GM13977 (cell line): ENCODE results near the gene MT2A.

Experiments
- DNase-seq: peaks from one replicate; pipeline ENCODE4 v3.0.0; 2012; ENCODE audit warnings: low spot score
- CTCF ChIP-seq: IDR thresholded peaks from 2 replicates; pipeline ENCODE4 v1.5.1; 2012; ENCODE audit warnings: mild to moderate bottlenecking, control low read depth; ENCODE audit not compliant: insufficient read depth; ENCODE audit errors: extremely low read depth, missing control alignments
- in situ Hi-C: fragments of 300-500 bp; cut with MboI; formaldehyde crosslinking; loops from one replicate; pipeline ENCODE4 v1.12.0; 2022; ENCODE audit warnings: low sequenced_read_pairs, low pct_unique_long_range_greater_than_20kb, mixed read lengths, inconsistent platforms; ENCODE audit not compliant: unreplicated experiment

Gene MT2A

GRCh38 chr16:56643833-56644232 is 35.4 kb downstream of the MT2A start:
- in situ Hi-C loops = no loop called here
- no peak for TF ChIP-seq CTCF
- DNase-seq = no peak

GRCh38 chr16:56645311-56645710 is 36.9 kb downstream of the MT2A start:
- no peak for DNase-seq
- in situ Hi-C loops = no loop called here

GRCh38 chr16:56645838-56646237 is 37.5 kb downstream of the MT2A start:
- in situ Hi-C loops = no loop called here
- TF ChIP-seq CTCF = no peak
- no peak for DNase-seq

More at GRCh38 chr16:56645311-56645710, 36.9 kb downstream of the MT2A start:
- TF ChIP-seq CTCF = no peak

- no peak for TF ChIP-seq CTCF
- no peak for DNase-seq
- in situ Hi-C loops = no loop called here
Observed at GRCh38 chr16:56647641-56648431, 39.5 kb downstream of the MT2A start.

- in situ Hi-C loops = no loop called here
- DNase-seq = no peak
- TF ChIP-seq CTCF = no peak
Observed at GRCh38 chr16:56649271-56649670, 40.9 kb downstream of the MT2A start.

- in situ Hi-C loops = no loop called here
- no peak for TF ChIP-seq CTCF
- no peak for DNase-seq
Observed at GRCh38 chr16:56649820-56650219, 41.4 kb downstream of the MT2A start.
